ENCODE results near the gene BCAS1. TPM values are rescaled to one million over a fixed set of nuclear protein-coding genes. Genes with fewer than 3 reads are reported as not detected.

Gene BCAS1
- total and polyA plus RNA-seq, 3 donors from 2014 or later = 2.4 to 8.8 (median 3.3) TPM

- intact Hi-C loops (cut with DNase I; ENCODE audit: low total_unique reads) = no loop called here
- no peak overlapping the region for H3K27ac ChIP-seq
- no peak for DNase-seq
Observed at GRCh38 chr20:54115172-54115854, 44.9 kb upstream of the BCAS1 start.

DNA sequence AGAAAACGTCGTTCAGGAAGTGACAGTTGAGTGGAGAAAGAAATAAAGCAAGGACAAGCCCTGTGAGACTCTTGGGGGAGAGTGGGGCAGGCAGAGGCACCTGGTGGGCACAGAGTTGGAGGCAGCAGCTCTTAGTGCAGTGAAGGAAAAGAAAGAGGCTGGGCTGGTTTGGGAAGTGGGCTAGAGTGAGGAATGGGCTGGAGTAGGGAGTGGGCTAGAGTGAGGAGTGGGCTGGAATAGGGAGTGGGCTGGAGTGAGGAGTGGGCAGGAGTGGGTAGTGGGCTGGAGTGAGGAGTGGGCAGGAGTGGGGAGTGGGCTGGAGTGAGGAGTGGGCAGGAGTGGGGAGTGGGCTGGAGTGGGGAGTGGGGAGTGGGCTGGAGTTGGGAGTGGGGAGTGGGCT is 43.7 kb upstream of the BCAS1 start:
- 69 to 73% methylated on average over 2 of the region's 2 CpGs for WGBS, 2 donors
- Histone ChIP-seq H3K4me1 (no peaks in the 10 kb centered on the region), H3K27me3 (no peaks in the 10 kb centered on the region), H3K9me3 (no peaks in the 10 kb centered on the region), H3K27ac (no peak overlapping the region), H3K4me3 (no peak overlapping the region), H3K36me3 (ENCODE audit: low read depth, missing control alignments) (no peaks in the 10 kb centered on the region)
- TF ChIP-seq POLR2A (IDR thresholded peaks at IDR 0.05) (no peak), CTCF (IDR thresholded peaks at IDR 0.05) (no peak)
- DNase-seq = no peak
- intact Hi-C loops (cut with DNase I; ENCODE audit: low total_unique reads) = no loop called here

More at GRCh38 chr20:54115172-54115854, 44.9 kb upstream of the BCAS1 start:
- H3K9me3 ChIP-seq = no peaks in the 10 kb centered on the region
- no peak overlapping the region for H3K4me3 ChIP-seq
- TF ChIP-seq POLR2A (IDR thresholded peaks at IDR 0.05) (no peak), CTCF (IDR thresholded peaks at IDR 0.05) (no peak)
- WGBS, 2 donors = 79 to 85% methylated on average over 12 to 15 of the region's 15 CpGs
- H3K27me3 ChIP-seq = no peaks in the 10 kb centered on the region
- no peaks in the 10 kb centered on the region for H3K4me1 ChIP-seq
- no peaks in the 10 kb centered on the region for H3K36me3 ChIP-seq (ENCODE audit: low read depth, missing control alignments)

DNA sequence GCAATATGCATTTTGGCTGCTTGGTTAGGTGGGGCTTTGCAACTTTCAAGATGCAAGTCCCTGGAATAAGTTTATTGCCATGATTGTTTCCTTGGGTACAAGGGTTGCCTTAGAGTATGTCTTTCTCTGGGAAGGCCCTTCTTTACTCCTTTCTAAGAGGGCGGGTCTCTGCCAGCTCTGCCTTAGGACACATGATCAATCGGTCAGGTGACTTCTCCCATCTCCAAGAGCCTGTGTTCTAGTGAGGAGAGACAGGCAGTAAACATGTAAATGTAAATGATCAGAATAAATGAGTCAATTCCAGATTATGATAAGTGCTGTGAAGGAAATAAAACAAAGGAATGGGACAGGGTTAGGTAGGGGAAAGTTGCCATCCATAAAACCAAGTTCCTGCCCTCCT is 43.2 kb upstream of the BCAS1 start:
- H3K27ac ChIP-seq = no peak overlapping the region
- no peaks in the 10 kb centered on the region for H3K4me1 ChIP-seq
- intact Hi-C loops (cut with DNase I; ENCODE audit: low total_unique reads) = no loop called here
- H3K27me3 ChIP-seq = no peaks in the 10 kb centered on the region
- no peak for TF ChIP-seq POLR2A (IDR thresholded peaks at IDR 0.05)
- TF ChIP-seq CTCF (IDR thresholded peaks at IDR 0.05) = no peak
- no peak overlapping the region for H3K4me3 ChIP-seq
- WGBS, 2 donors = 88 to 89% methylated on average over 2 of the region's 2 CpGs
- DNase-seq = no peak
- H3K36me3 ChIP-seq (ENCODE audit: low read depth, missing control alignments) = no peaks in the 10 kb centered on the region
- H3K9me3 ChIP-seq = no peaks in the 10 kb centered on the region

GRCh38 chr20:54112221-54112884 is 42.0 kb upstream of the BCAS1 start:
- no peaks in the 10 kb centered on the region for H3K9me3 ChIP-seq
- H3K36me3 ChIP-seq (ENCODE audit: low read depth, missing control alignments) = no peaks in the 10 kb centered on the region
- intact Hi-C loops (cut with DNase I; ENCODE audit: low total_unique reads) = no loop called here
- H3K27me3 ChIP-seq = no peaks in the 10 kb centered on the region
- no peak for DNase-seq
- H3K4me1 ChIP-seq = no peaks in the 10 kb centered on the region
- no peak overlapping the region for H3K4me3 ChIP-seq
- 89% methylated on average over 4 of the region's 4 CpGs for WGBS, 2 donors
- H3K27ac ChIP-seq = no peak overlapping the region
- TF ChIP-seq CTCF (IDR thresholded peaks at IDR 0.05) (no peak), POLR2A (IDR thresholded peaks at IDR 0.05) (no peak)
